NCI-H748 (cell line): ENCODE results near the gene CALN1.
"Not testable (repeated sequence)": the region's sequence is repeated elsewhere in the genome, so short reads cannot be mapped to it uniquely, and the experiment has no call there.

Source experiments
- DNase-seq: peaks from one replicate; lab custom pipeline; 2025; ENCODE audit not compliant: unreplicated experiment; lab: John Stamatoyannopoulos, UW

Gene CALN1

GRCh38 chr7:72268796-72269195, 143.3 kb downstream of the CALN1 start:
- DNase-seq, result no peak

- DNase-seq, result no peak
Observed at GRCh38 chr7:72268090-72268489, 144.0 kb downstream of the CALN1 start.

- DNase-seq, result no peak
Observed at GRCh38 chr7:72267291-72267800, 144.8 kb downstream of the CALN1 start.

- no peak for DNase-seq
Observed at GRCh38 chr7:72266771-72267170, 145.4 kb downstream of the CALN1 start.

DNA sequence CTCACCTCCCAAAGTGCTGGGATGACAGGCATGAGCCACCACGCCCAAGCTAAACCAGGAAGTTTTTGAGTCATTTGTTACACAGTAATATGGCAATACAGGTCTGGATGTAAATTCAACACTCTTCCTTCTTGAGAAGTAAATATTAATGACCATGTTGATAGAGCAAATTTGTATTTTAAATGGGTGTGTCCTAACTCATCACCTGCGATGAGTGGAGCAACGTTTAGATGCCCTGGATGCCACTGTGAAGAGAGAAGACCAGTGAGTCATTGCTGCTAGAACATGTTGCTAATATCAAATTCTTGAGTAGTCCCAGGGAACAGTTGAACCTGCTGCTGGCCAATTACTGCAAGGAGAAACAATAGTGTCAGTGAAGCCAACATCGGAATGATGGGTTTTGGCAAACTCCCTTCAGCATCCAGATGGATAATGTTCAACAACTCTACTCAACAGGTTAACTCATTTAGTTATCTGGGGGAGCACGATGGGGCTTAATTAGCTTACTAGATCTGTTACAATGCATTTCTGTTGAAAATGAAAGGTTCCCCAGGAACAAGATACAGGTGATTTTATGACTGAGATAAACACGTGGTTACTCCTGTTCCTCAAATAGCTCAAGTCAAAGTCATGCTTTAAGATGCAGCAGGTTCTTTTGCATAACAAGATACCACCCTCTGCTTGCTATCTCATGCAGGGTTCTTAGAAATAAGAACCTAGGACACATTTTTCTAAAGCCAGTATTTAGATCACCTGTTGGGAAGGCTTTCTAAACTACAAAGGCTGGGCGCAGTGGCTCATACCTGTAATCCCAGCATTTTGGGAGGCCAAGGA, 146.8 kb downstream of the CALN1 start:
- no peak for DNase-seq

- no peak for DNase-seq
Observed at GRCh38 chr7:72260406-72260805, 151.7 kb downstream of the CALN1 start.

GRCh38 chr7:72258074-72258473, 154.1 kb downstream of the CALN1 start:
- DNase-seq, result no peak

DNA sequence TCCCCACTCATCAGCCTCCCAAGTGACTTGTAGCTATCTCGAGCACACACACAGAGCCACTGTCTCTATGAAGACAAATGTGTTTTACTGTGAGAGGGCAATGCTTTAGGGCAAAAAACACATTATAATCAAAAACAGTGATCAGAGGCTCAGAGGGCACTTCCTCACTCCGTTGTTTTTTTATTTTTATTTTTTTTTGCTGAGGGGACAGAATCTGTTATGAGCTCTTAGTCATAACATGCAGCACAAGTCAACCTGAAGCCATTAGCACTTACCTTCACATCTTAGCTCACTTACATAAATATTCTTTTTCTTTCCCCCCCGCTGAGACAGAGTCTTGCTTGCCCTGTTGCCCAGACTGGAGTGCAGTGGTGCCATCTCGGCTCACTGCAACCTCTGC, 157.7 kb downstream of the CALN1 start:
- no peak for DNase-seq

DNA sequence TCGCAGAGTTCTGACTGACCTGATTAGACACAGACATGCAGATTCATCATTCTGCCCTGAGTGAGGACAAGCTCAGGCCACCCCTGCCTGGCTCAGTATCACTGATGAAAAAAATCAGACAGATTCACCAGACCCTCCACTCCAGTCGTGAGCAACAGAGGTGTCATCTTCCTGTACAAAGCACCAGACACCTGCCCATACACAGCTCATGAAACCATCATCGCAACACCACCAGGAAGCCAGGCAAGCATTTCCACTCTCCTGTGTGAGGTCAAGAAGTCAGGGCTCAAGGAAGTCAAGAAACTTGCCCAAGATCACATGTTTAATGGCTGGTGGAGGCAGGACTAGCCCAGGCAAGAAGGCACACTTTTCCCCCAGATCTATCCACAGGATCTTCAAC, 163.0 kb downstream of the CALN1 start:
- no peak for DNase-seq

DNA sequence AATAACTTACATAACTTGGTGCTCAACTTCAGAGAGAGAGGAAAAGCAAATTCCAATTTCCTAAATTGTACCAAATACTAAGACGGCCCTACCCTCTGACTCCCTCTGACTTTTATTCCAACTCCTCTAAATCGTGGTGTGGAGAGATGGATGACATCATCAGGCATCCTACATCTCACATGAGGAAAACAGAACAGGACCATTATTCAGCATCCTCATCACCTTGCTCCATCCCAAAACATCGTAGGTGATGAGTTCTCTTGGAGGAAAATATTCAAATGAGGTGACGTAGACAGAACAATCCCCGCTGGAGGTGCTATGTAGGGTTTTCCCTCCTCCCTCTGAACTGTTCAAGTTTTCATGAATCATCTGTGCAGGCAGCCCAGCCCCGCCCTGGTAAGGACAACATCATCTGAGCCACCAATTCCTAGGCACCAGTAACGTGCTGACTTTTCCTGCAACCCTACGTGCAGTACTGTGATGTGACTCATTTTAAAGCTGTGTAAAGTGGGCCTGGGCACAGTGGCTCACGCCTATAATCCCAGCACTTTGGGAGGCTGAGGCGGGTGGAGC, 167.2 kb downstream of the CALN1 start:
- DNase-seq, result no peak

DNA sequence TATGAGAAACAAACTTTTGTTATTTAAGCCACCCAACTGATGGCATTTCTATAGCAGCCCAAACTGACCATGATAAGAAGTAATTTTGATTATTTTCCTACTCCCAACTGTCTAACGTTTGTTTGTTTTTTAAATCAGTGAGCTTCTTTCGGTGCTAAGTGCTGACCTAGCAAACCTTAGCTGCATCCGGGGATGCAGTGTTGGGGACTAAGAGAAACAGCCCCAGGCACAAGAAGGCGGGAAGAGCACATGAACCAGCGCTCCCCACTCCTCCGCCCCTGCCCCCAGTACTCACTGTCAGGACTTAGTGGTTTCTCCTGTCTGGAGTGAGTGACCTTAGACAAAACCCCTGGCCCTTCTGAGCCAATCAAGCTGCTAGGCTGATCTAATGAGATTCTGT, 168.8 kb downstream of the CALN1 start:
- no peak for DNase-seq

- DNase-seq, result no peak
Observed at GRCh38 chr7:72235351-72235750, 176.8 kb downstream of the CALN1 start.

DNA sequence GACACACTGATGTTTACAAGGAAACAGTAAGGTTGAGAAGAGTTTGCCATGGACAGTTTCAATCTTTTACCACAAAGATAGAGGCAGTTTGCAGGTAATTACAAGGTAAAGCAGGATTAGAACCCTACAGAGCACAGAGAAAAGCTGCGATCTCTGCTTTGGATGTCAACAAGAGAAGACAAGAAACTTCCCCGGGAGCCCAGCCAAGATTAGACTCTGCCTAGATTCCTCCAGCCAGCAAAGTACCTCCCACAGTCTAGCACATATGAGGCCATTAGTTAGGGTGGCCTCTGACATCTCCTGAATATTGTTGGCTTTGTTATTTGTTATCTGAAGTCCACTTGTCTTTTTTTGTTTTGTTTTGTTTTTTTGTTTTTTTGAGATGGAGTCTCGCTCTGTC, 178.1 kb downstream of the CALN1 start:
- DNase-seq, result no peak

DNA sequence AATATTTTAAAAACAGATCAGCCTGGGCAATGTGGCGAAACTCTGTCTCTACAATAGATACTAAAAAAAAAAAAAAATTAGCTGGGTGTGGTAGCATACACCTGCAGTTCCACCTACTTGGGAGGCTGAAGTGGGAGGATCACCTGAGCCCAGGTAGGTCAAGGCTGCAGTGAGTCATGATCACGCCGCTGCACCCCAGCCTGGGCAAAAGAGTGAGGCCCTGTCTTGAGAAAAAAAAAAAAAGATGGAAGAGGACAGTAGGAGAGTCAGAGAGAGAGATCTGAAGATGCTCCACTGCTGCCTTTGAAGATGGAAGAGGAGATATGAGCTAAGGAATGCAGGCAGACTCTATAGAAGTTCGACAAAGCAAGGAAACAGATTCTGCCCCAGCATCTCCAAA, 181.9 kb downstream of the CALN1 start:
- no peak for DNase-seq

DNA sequence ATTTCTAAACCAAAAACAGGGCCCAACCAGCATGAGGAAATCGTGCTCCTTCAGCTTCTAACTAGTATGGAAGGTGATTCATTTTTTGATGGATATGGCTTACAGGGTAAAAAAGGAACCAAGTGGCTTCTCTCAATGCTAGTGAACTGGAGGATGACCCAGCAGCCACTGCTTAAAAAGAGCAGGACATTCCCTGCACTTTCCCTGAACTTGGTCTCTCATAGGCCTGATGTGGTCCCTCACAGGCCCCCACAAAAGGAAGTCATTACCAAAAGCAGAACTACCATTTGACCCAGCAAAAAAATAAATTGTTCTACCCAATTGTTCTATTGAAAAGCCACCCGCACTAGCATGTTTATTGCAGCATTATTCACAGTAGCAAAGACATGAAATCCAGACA, 188.8 kb downstream of the CALN1 start:
- no peak for DNase-seq

GRCh38 chr7:72222136-72222535, 190.0 kb downstream of the CALN1 start:
- no peak for DNase-seq

DNA sequence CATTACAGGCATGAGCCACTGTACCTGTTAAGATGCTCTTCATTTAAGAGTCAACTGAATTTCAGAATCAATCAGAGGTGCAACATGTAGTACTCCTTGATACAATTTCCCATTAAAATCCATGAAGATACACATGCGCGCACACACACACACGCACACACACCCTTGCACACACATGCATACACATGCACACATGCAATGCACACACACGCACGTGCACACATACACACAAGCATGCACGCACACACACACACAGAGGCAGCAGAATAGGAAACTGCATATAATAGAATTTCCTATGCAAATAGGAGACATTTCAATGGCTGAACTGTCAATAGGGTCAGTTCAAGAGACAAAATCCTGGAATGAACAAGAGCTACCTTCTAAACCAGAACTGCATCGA, 192.6 kb downstream of the CALN1 start:
- no peak for DNase-seq

DNA sequence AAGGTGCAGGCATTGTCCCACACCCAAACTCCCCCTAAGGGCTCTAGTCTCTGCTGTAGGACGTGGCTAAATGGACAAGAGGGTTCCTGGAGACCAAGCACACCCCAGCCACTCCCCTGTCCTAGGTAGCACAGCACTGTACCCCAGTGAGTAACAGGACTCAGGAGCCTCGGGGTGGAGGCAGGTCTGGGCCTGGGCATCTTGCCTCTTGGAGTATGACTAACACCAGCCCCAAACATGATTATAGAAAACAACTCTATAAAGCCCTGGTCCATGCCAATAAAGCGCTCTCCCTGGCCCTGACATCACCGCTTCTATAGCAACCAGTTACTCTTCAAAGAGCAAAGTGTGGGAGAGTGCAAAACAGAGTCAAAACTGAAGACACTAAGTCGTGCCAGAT, 195.0 kb downstream of the CALN1 start:
- DNase-seq, result no peak

- no peak for DNase-seq
Observed at GRCh38 chr7:72213769-72214168, 198.4 kb downstream of the CALN1 start.

GRCh38 chr7:72213081-72213480, 199.1 kb downstream of the CALN1 start:
- no peak for DNase-seq

- DNase-seq, result no peak
Observed at GRCh38 chr7:72211175-72211574, 201.0 kb downstream of the CALN1 start.

DNA sequence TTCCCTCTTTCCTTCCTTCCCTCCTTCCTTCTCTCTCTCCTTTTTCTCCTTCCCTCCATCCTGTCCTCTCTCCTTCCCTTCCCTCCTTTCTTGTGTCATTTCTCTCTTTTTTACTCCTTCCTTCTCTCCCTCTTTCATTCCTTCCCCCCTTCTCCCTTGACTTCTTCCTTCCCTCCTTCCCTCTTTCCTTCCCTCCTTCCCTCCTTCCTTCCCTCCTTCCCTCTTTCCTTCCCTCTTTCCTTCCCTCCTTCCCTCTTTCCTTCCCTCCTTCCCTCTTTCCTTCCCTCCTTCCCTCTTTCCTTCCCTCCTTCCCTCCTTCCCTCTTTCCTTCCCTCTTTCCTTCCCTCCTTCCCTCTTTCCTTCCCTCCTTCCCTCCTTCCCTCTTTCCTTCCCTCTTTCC, 203.1 kb downstream of the CALN1 start:
- not testable (repeated sequence) for DNase-seq

- no peak for DNase-seq
Observed at GRCh38 chr7:72196176-72196575, 216.0 kb downstream of the CALN1 start.
